Tibial nerve (tissue), 4 donors: Measurements from ENCODE around the gene PTPRT.

ENCODE experiments used
- EP300 ChIP-seq, 2 donors: sonication (generic); formaldehyde crosslinking; IDR thresholded peaks; one replicate each; pipeline ENCODE4 v1.6.1; 2017; ENCODE audit warnings: antibody characterized with exemption in 2 of 2, mild to moderate bottlenecking in 1 of 2
- TF ChIP-seq, protein P1 (sequence below), 5 experiments: fragments of 200-600 bp in 3 of 5; fragments of 450-650 bp in 2 of 5; sonication (generic) in 3 of 5; IDR thresholded peaks; one replicate each; pipeline ENCODE4 v1.5.1; 2016 to 2019; ENCODE audit warnings: antibody characterized with exemption in 5 of 5, mild to moderate bottlenecking in 3 of 5, moderate library complexity in 2 of 5

GRCh38 chr20:43006651-43007375 lies 182.9 kb downstream of the PTPRT start:
- TF ChIP-seq, protein P1, sequence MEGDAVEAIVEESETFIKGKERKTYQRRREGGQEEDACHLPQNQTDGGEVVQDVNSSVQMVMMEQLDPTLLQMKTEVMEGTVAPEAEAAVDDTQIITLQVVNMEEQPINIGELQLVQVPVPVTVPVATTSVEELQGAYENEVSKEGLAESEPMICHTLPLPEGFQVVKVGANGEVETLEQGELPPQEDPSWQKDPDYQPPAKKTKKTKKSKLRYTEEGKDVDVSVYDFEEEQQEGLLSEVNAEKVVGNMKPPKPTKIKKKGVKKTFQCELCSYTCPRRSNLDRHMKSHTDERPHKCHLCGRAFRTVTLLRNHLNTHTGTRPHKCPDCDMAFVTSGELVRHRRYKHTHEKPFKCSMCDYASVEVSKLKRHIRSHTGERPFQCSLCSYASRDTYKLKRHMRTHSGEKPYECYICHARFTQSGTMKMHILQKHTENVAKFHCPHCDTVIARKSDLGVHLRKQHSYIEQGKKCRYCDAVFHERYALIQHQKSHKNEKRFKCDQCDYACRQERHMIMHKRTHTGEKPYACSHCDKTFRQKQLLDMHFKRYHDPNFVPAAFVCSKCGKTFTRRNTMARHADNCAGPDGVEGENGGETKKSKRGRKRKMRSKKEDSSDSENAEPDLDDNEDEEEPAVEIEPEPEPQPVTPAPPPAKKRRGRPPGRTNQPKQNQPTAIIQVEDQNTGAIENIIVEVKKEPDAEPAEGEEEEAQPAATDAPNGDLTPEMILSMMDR (IDR thresholded peaks at IDR 0.05) = no peak
- TF ChIP-seq EP300 (IDR thresholded peaks at IDR 0.05) = no peak
